Measurements from ENCODE around the gene ANXA5. TPM values are rescaled to one million over a fixed set of nuclear protein-coding genes. Genes with fewer than 3 reads are reported as not detected.
"Not testable (repeated sequence)": the region's sequence is repeated elsewhere in the genome, so short reads cannot be mapped to it uniquely, and the experiment has no call there.

The ANXA5 gene
- polyA plus RNA-seq, 3 donors from 2014 or later = 27.7 to 104 (median 64.9) TPM

DNA sequence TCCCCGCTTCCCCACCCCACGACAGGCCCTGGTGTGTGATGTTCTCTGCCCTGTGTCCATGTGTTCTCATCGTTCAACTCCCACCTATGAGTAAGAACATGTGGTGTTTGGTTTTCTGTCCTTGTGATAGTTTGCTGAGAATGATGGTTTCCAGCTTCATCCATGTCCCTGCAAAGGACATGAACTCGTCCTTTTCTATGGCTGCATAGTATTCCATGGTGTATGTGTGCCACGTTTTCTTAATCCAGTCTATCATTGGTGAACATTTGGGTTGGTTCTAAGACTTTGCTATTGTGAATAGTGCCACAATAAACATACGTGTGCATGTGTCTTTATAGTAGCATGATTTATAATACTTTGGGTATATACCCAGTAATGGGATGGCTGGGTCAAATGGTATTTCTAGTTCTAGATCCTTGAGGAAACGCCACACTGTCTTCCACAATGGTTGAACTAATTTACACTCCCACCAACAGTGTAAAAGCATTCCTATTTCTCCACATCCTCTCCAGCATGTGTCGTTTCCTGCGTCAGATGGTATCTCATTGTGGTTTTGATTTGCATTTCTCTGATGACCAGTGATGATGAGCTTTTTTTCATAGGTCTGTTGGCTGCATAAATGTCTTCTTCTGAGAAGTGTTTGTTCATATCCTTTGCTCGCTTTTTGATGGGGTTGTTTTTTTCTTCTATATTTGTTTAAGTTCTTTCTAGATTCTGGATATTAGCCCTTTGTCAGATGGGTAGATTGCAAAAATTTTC lies 36.4 kb downstream of the ANXA5 start:
- not testable (repeated sequence) for H3K27ac Mint-ChIP-seq; DNase-seq; H3K36me3 Mint-ChIP-seq; H3K4me3 Mint-ChIP-seq; H3K27me3 Mint-ChIP-seq (ENCODE audit: low read depth in 3 of 3); H3K9me3 Mint-ChIP-seq
- peaks cover 4 to 12% of the 10 kb centered on the region in 2 donors for H3K4me1 Mint-ChIP-seq

DNA sequence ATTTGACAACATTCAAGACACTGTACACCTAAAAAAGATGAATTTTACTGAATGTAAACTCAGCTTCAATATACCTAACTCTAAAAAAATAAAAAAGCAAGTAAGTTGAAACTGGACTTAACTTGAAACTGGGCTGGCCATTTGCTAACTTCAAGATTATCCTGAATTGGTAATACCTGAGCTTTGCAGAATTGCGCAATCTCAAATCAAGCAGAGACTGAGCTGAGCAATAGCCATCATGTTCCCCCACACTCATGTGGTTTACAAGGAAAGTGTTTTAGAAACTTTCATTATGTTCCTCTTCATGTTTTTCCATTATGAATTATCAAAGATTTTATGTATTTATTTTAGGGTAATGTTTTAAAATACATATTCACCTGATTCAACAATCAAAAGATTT lies 38.7 kb downstream of the ANXA5 start:
- Mint-ChIP-seq H3K36me3 (no peaks in the 10 kb centered on the region), H3K4me3 (no peak overlapping the region), H3K9me3 (no peaks in the 10 kb centered on the region), H3K27me3 (ENCODE audit: low read depth in 3 of 3) (peaks cover 2 to 5% (median 4%) of the 10 kb centered on the region in 3 donors), H3K27ac (no peak overlapping the region), H3K4me1 (peaks cover 4 to 12% of the 10 kb centered on the region in 2 donors)
- no peak for DNase-seq

DNA sequence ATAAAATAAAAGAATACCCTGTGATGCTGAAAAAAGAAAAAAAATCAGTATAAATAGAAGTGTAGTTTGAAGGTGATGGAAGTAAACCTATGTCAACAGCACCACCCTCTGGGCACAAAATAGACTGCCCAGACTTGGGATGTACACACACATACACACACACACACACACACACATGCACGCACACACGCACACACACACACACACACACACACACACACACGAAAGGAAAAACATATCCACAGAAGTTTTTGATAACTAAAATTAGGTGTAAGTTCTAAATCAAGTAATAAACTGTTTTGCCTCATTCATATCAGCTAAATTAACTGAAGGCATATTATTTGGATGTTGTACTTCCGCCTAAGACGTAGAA lies 40.5 kb downstream of the ANXA5 start:
- peaks cover 2 to 5% (median 2%) of the 10 kb centered on the region in 3 donors for H3K27me3 Mint-ChIP-seq (ENCODE audit: low read depth in 3 of 3)

DNA sequence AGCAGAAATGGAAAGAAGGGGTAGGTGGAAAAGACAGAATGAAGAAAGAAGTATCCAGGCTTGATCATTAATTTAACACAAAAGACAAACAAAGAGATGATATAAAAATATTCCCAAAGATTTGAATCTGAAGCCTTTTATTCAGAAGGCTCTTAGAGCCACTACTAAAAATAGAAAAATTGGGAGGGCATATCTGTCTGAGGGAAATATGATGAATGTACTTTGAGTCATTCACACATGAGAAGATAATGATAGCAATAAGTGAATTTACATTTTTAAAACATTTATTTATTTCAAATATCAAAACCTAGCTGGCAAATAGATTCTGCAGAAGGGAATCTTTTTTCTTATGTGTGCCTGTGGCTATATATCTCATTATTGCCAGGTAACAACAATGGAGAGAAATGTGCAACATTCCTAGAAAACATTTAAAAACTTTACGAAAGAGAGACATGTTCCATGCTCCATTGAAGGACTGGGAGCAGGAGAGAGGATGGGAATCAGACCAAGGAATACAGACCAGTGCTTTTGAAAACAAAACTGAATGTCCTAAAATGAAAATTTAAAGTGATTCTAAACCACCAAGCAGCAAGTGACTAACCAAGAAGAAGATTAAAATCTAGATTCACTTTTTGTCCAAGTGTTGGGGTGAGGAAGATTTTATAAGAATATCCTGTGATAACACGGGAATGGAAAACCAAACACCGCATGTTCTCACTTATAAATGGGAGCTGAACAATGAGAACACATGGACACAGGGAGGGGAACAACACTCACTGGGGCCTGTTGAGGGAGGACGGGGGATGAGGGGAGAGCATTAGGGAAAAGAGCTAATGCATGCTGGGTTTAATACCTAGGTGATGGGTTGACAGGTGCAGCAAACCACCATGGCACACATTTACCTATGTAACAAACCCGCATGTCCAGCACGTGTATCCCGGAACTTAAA lies 41.2 kb downstream of the ANXA5 start:
- Mint-ChIP-seq H3K27ac (no peak overlapping the region), H3K4me3 (no peak overlapping the region), H3K9me3 (no peaks in the 10 kb centered on the region), H3K36me3 (no peaks in the 10 kb centered on the region), H3K27me3 (ENCODE audit: low read depth in 3 of 3) (peaks cover 2 to 5% (median 3%) of the 10 kb centered on the region in 3 donors), H3K4me1 (peaks cover 2 to 4% of the 10 kb centered on the region in 2 donors)
- no peak for DNase-seq

More for the DNA sequence above, 40.5 kb downstream of the ANXA5 start:
- DNase-seq = peak in 1 of 3 donors; percentile 3
- H3K27ac Mint-ChIP-seq = no peak overlapping the region
- H3K36me3 Mint-ChIP-seq = no peaks in the 10 kb centered on the region
- peaks cover 4 to 11% of the 10 kb centered on the region in 2 donors for H3K4me1 Mint-ChIP-seq
- no peak overlapping the region for H3K4me3 Mint-ChIP-seq
- no peaks in the 10 kb centered on the region for H3K9me3 Mint-ChIP-seq

DNA sequence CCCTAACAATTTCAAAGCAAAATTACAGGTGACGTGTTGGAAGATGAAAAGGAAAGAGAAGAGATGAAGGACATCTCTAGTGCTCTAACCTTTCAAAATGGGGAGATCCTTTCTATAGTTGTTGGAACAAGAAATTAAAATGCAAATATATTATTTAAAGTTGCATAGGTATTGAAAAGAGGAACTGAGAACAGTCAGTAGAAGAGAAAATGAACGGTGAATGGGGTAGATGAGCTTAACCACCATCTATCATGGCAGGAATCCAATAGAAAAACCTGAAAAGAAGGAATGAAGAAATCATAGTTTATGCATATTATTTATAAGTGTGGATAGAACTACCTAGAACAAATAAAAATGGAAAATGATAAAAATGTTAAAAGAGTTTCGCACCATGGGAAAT lies 42.0 kb downstream of the ANXA5 start:
- DNase-seq = no peak
- no peaks in the 10 kb centered on the region for H3K4me1 Mint-ChIP-seq
- no peaks in the 10 kb centered on the region for H3K36me3 Mint-ChIP-seq
- no peak overlapping the region for H3K4me3 Mint-ChIP-seq
- H3K9me3 Mint-ChIP-seq = no peaks in the 10 kb centered on the region
- H3K27me3 Mint-ChIP-seq (ENCODE audit: low read depth in 3 of 3) = peaks cover 2 to 5% (median 3%) of the 10 kb centered on the region in 3 donors
- H3K27ac Mint-ChIP-seq = no peak overlapping the region

DNA sequence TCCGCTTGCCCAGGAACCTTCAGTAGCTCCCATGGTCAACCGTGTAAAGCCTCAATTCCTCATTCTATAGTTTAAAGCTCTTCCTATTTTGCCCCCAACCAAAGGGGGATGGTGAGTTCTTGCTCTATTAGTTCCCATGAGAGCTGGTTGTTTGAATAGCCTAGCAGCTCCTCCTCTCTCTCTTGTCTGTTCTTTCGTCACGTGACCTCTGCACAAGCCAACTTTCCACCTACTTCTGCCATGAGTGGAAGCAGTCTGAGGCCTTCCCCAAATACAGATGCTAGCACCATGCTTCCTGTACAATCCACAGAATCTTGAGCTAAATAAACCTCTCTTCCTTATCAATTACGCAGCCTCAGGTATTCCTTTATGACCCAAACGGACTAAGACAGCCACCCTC lies 42.8 kb downstream of the ANXA5 start:
- no peaks in the 10 kb centered on the region for H3K36me3 Mint-ChIP-seq
- no peaks in the 10 kb centered on the region for H3K4me1 Mint-ChIP-seq
- H3K27me3 Mint-ChIP-seq (ENCODE audit: low read depth in 3 of 3) = peaks cover 2 to 5% (median 3%) of the 10 kb centered on the region in 3 donors
- H3K27ac Mint-ChIP-seq = no peak overlapping the region
- H3K4me3 Mint-ChIP-seq = no peak overlapping the region
- DNase-seq = no peak
- H3K9me3 Mint-ChIP-seq = no peaks in the 10 kb centered on the region

DNA sequence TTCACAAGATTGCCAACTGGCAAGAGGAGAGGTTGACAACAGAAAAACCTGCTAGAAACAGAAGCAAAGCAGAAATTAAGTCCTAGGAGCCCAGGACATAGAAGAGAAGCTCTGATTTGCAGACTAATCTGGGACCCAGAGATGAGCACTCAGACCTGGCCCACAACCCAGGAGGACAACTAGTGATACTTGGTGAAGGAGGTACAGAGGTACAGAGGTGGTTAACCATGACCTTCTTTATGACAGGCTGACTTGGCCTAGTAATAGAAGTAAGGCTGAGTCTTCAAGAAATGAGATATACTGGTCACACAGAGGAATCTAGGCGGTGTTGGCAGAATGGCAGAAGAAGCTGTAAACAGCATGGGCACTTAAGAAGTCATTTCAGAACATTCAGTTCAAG lies 43.6 kb downstream of the ANXA5 start:
- H3K27ac Mint-ChIP-seq = no peak overlapping the region
- no peaks in the 10 kb centered on the region for H3K4me1 Mint-ChIP-seq
- no peak overlapping the region for H3K4me3 Mint-ChIP-seq
- H3K36me3 Mint-ChIP-seq = no peaks in the 10 kb centered on the region
- DNase-seq = no peak
- H3K27me3 Mint-ChIP-seq (ENCODE audit: low read depth in 3 of 3) = peaks cover 2 to 8% (median 3%) of the 10 kb centered on the region in 3 donors
- H3K9me3 Mint-ChIP-seq = no peaks in the 10 kb centered on the region

DNA sequence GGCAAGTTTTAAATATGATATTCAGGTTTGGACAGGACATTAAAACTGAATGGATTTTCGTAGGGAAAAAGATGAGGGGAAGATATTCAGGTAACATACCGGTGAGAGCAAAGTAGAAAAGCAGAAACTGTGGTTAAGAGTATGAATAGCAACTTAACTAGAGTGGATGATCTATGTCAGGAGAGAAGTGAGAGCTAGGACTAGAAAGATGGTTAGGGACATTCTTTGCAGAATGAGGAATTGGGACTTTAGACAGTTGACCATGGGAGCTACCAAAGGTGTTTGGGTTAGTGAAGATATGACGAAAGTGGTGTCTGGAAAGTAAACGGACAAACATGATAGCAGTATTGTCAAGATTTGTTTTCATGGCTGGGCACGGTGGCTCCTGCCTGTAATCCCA lies 45.2 kb downstream of the ANXA5 start:
- no peak overlapping the region for H3K27ac Mint-ChIP-seq
- DNase-seq = no peak
- H3K27me3 Mint-ChIP-seq (ENCODE audit: low read depth in 3 of 3) = peaks cover 2 to 7% (median 6%) of the 10 kb centered on the region in 3 donors
- H3K4me1 Mint-ChIP-seq = no peaks in the 10 kb centered on the region
- H3K36me3 Mint-ChIP-seq = no peaks in the 10 kb centered on the region
- no peaks in the 10 kb centered on the region for H3K9me3 Mint-ChIP-seq
- no peak overlapping the region for H3K4me3 Mint-ChIP-seq

DNA sequence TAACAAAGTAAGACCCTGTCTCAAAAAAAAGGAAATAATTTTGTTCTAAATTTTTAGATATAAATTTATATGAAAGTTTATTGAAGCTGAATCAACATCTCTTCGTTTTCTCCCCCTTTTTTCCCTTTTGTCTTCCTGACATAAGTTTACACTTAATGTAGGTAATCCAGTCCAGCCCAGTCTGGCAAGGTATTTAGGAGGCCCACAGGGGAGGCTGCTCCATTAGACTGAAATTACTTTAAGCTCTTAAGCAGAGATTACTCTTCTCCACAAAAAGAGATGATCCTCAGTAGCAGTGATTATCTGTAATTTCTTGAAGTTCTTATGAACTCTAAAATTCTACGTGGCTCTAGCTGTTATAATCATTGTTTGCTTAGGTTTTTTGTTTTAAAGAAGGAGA lies 46.0 kb downstream of the ANXA5 start:
- Mint-ChIP-seq H3K27ac (no peak overlapping the region), H3K4me3 (no peak overlapping the region), H3K36me3 (no peaks in the 10 kb centered on the region), H3K27me3 (ENCODE audit: low read depth in 3 of 3) (peaks cover 2 to 6% (median 5%) of the 10 kb centered on the region in 3 donors), H3K4me1 (no peaks in the 10 kb centered on the region), H3K9me3 (no peaks in the 10 kb centered on the region)
- no peak for DNase-seq

DNA sequence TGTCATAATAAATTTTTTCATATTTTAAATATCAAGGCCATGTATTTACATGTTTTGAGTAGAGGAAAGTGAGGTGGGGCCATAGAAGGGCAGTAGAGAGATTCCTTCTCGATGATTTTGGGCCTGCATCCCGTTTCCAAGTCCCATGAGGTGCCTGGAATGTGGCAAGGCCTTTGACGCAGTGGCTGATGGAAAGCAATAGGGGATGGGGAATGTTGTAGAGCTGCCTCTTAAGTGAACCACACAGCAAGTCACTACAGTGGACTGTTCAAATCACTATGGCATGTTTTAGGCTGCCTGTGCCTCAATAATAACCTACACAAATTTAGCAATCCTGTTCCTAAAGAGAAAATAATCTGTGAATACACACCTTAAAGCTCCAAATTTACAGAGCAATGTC lies 48.3 kb downstream of the ANXA5 start:
- Mint-ChIP-seq H3K9me3 (peaks cover 0 to 2% (median 0%) of the 10 kb centered on the region in 6 donors), H3K27ac (no peak overlapping the region), H3K36me3 (no peaks in the 10 kb centered on the region), H3K27me3 (ENCODE audit: low read depth in 3 of 3) (peaks cover 0 to 6% (median 5%) of the 10 kb centered on the region in 3 donors), H3K4me1 (no peaks in the 10 kb centered on the region), H3K4me3 (no peak overlapping the region)
- DNase-seq = no peak

DNA sequence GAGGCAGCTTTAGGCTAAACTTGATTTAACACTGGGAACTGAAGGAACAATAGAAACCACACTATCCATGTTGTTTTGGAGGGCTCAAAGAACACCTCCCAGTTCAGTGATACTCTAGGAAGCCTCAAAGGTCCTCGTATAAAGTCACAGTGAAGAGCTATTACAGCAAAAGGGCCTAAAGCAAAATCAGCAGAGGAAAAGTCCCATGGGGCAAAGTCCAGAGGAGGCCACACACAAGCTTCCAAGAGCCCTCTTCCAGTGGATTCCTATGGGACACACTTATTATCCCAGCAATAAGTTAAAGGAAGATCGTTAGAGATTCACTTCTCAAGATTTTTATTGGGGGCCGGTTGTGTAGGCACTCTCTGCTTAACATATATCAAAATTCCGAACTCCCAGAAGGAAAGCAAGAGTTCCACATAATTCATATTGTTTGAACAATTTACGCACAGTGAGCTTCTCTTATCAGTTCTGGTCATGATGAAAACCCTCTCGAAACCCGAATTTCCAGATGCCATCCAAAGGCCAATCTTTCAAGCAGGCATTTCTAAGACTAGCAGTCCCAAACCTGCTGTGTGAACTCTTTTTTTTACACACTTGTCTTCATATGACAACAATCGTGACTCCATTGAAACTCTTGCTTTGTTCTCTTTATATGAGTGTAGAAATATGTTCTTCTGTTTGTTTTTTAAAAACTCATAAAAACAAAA lies 53.7 kb downstream of the ANXA5 start:
- H3K9me3 Mint-ChIP-seq = peaks cover 0 to 2% (median 0%) of the 10 kb centered on the region in 6 donors
- H3K36me3 Mint-ChIP-seq = no peaks in the 10 kb centered on the region
- H3K4me3 Mint-ChIP-seq = no peak overlapping the region
- no peaks in the 10 kb centered on the region for H3K4me1 Mint-ChIP-seq
- no peak for DNase-seq
- peaks cover 3 to 8% (median 8%) of the 10 kb centered on the region in 3 donors for H3K27me3 Mint-ChIP-seq (ENCODE audit: low read depth in 3 of 3)
- H3K27ac Mint-ChIP-seq = no peak overlapping the region

DNA sequence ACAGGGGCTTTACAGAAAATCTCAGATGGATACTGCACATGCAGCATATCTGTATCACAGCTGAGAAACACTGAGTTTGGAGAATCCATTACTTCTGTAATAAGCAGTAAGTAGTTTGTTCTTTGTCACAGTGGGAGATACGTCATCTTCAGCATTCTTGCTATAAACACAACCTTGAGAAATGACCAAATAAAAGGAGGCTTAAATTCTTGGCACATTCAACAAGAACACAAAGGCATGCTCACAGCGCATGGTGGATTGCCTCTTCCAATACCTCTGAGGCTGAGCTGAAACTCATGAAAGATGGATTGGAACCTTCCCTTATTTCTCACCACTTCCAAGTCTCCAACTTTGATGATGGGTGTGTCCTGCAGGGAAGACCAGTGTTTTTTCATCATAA lies 54.5 kb downstream of the ANXA5 start:
- DNase-seq = no peak
- Mint-ChIP-seq H3K36me3 (no peaks in the 10 kb centered on the region), H3K27ac (no peak overlapping the region), H3K9me3 (peaks cover 0 to 2% (median 0%) of the 10 kb centered on the region in 6 donors), H3K4me1 (no peaks in the 10 kb centered on the region), H3K4me3 (no peak overlapping the region), H3K27me3 (ENCODE audit: low read depth in 3 of 3) (peaks cover 3 to 10% (median 7%) of the 10 kb centered on the region in 3 donors)

DNA sequence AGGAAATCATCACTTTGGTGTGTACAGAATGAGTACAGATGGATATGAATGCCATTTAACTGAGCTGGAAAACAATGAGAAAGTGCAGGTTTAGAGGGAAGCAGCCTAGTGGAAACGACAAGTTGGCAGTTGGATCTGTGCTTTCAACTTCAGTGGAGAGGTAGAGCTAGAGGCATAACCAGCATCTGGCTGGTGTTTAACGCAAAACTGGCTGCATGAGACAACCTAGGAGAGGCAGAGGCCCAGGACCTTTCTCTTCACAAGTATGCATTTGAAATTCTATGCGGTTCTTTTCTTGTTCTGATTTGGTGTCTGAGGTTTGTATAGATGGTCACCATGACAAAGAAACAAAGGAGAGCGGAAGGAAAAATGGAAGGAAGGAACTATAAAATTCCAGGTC lies 63.1 kb downstream of the ANXA5 start:
- Mint-ChIP-seq H3K36me3 (no peaks in the 10 kb centered on the region), H3K4me1 (no peaks in the 10 kb centered on the region), H3K9me3 (peaks cover 0 to 2% (median 0%) of the 10 kb centered on the region in 6 donors), H3K27me3 (ENCODE audit: low read depth in 3 of 3) (peaks cover 2 to 5% (median 3%) of the 10 kb centered on the region in 3 donors), H3K4me3 (no peak overlapping the region), H3K27ac (no peak overlapping the region)
- DNase-seq = no peak

Data from immature natural killer cell (primary cell).